Gastroesophageal sphincter (tissue), 4 donors: ENCODE measurements around the gene PATJ. TPM values are rescaled to one million over a fixed set of nuclear protein-coding genes. Genes with fewer than 3 reads are reported as not detected.

Source experiments
- ATAC-seq: fragments of 150-250 bp; one replicate; pipeline ENCODE4 v1.9.1; 2016; ENCODE audit warnings: mild to moderate bottlenecking, moderate library complexity
- H3K27ac ChIP-seq, 4 donors: fragments of 200-600 bp; sonication (generic) in 3 of 4; 1 replicate in 3 of 4; 2 replicates in 1 of 4; pipeline ENCODE4 v1.5.1; 2016 to 2019
- H3K27me3 ChIP-seq: fragments of 200-600 bp; sonication (generic); one replicate; pipeline ENCODE4 v1.5.1; 2019
- H3K36me3 ChIP-seq, 2 donors: fragments of 200-600 bp; sonication (generic); one replicate each; pipeline ENCODE4 v1.5.1; 2019; ENCODE audit warnings: control low read depth in 1 of 2
- H3K4me1 ChIP-seq, 3 donors: fragments of 200-600 bp; sonication (generic); 1 replicate in 2 of 3; 2 replicates in 1 of 3; pipeline ENCODE4 v1.5.1; 2016 to 2019; ENCODE audit warnings: control low read depth in 2 of 3
- H3K4me3 ChIP-seq, 2 donors: fragments of 200-600 bp; sonication (generic); one replicate each; pipeline ENCODE4 v1.5.1; 2019; ENCODE audit warnings: mild to moderate bottlenecking in 1 of 2, moderate library complexity in 1 of 2
- H3K9me3 ChIP-seq, 3 donors: fragments of 200-600 bp; sonication (generic); one replicate each; pipeline ENCODE4 v1.5.1; 2017 to 2019; ENCODE audit warnings: control low read depth in 2 of 3
- CTCF ChIP-seq, 4 experiments: fragments of 200-600 bp in 2 of 4; fragments of 450-650 bp in 2 of 4; sonication (generic) in 1 of 4; IDR thresholded peaks; one replicate each; pipeline ENCODE4 v1.5.1; 2017 to 2019; ENCODE audit warnings: antibody characterized with exemption in 4 of 4, mild to moderate bottlenecking in 2 of 4, moderate library complexity in 2 of 4
- EP300 ChIP-seq: sonication (generic); formaldehyde crosslinking; IDR thresholded peaks from one replicate; pipeline ENCODE4 v1.6.1; 2017; ENCODE audit warnings: antibody characterized with exemption, mild to moderate bottlenecking
- POLR2A ChIP-seq, 2 donors: fragments of 450-650 bp; IDR thresholded peaks; one replicate each; pipeline ENCODE4 v1.6.1; 2017; ENCODE audit warnings: antibody characterized with exemption in 2 of 2, mild to moderate bottlenecking in 2 of 2, moderate library complexity in 1 of 2
- POLR2AphosphoS5 ChIP-seq: sonication (generic); formaldehyde crosslinking; IDR thresholded peaks from one replicate; pipeline ENCODE4 v1.6.1; 2017; ENCODE audit warnings: antibody characterized with exemption
- WGBS, 2 donors: methylation state at CpG; one replicate each; pipeline ENCODE4 v1.1.5; 2018; ENCODE audit warnings: low coverage in 1 of 2; 5-methylcytosine and 5-hydroxymethylcytosine counted together
- total RNA-seq, 4 donors: library from RNA; depleted of rRNA; stranded (reverse); fragments of >200 nt; gene quantifications; one replicate each; pipeline ENCODE4 v1.1.0, GENCODE V29; 2016

Gene PATJ
- total RNA-seq, 4 donors from 2014 or later, result 34.8 to 59.0 (median 37.1) TPM

DNA sequence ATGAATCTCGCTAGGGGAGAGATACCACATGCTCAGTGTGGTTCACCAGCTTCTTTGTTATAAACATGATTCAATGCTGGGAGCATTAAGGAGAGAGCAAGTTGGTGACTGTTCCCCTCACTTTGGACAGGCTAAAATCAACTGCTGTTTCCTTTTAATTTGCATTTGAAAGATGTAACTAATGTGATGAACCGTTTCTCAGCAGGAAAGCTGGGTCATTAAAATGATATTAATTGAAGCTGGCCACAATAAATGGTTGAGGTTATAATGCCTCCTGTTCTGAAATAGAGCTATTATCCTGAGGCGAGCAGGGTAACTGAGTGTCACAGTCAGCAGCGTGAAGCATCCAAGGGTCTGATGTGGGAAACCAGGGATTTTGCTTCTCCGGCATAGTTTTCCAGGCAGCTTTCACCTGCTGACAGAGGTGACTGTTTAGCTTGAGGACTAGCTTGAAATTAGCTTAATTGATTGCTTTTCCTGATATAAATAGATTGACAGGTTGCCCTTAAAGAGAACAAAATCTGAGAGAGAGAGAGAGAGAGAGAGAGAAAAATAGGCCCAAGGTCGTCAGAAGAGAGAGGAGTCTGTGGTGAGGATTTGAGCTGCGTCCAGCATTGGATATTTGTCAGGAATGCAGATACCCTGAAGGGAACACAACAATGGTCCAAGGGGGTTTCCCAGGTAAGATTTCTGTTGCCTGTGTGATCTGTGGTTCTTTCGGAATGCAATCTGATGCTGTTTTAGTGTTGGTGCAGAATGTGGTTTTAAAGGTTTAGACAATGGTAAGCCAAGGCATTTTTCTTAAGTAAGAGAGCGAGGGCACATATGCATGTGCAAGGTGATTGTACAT, 209.7 kb downstream of the PATJ start:
- H3K36me3 ChIP-seq, result no peaks in the 10 kb centered on the region
- H3K4me1 ChIP-seq, result peaks cover 0 to 23% (median 5%) of the 10 kb centered on the region in 3 donors
- H3K4me3 ChIP-seq, result no peak overlapping the region
- no peak for ATAC-seq
- no peak for TF ChIP-seq EP300
- no peak for TF ChIP-seq POLR2AphosphoS5
- TF ChIP-seq CTCF (IDR thresholded peaks at IDR 0.05), result no peak
- TF ChIP-seq POLR2A (IDR thresholded peaks at IDR 0.05), result no peak
- 35 to 57% methylated on average over 8 to 9 of the region's 9 CpGs for WGBS, 2 donors
- peak overlapping the region in 2 of 4 donors; percentile 25 to 33 for H3K27ac ChIP-seq
- H3K27me3 ChIP-seq, result no peaks in the 10 kb centered on the region
- no peaks in the 10 kb centered on the region for H3K9me3 ChIP-seq

DNA sequence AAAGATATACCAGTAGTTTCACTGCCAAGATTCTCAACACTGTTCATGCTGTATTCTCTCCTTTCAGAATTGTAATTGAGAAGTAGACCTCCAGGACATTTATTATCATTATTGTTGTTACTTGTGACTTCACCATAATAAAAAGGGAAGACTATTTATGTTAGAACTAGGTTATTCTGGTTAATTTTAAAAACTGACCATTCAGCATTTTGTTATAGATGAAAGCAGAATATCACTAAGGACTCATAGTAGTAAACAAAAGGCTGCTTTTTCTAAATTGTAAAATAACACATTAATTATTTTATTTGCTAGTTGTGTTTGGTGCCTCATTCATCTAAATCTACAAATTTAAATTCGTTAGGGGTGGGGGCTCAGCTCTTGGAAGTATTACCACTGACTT, 210.4 kb downstream of the PATJ start:
- H3K4me1 ChIP-seq, result peaks cover 0 to 23% (median 5%) of the 10 kb centered on the region in 3 donors
- no peaks in the 10 kb centered on the region for H3K36me3 ChIP-seq
- no peak for TF ChIP-seq EP300
- TF ChIP-seq POLR2AphosphoS5, result no peak
- TF ChIP-seq POLR2A (IDR thresholded peaks at IDR 0.05), result no peak
- no peak for TF ChIP-seq CTCF (IDR thresholded peaks at IDR 0.05)
- H3K27ac ChIP-seq, result no peak overlapping the region
- no peak for ATAC-seq
- 59 to 67% methylated on average over 1 of the region's 1 CpG for WGBS, 2 donors
- no peak overlapping the region for H3K4me3 ChIP-seq
- H3K9me3 ChIP-seq, result no peaks in the 10 kb centered on the region
- H3K27me3 ChIP-seq, result no peaks in the 10 kb centered on the region

GRCh38 chr1:61953076-61953789, 211.0 kb downstream of the PATJ start:
- H3K27ac ChIP-seq, result no peak overlapping the region
- no peak for TF ChIP-seq CTCF (IDR thresholded peaks at IDR 0.05)
- H3K9me3 ChIP-seq, result no peaks in the 10 kb centered on the region
- no peaks in the 10 kb centered on the region for H3K27me3 ChIP-seq
- no peaks in the 10 kb centered on the region for H3K36me3 ChIP-seq
- no peak for ATAC-seq
- peaks cover 0 to 23% (median 5%) of the 10 kb centered on the region in 3 donors for H3K4me1 ChIP-seq
- no peak overlapping the region for H3K4me3 ChIP-seq
- WGBS, 2 donors, result 93 to 100% methylated on average over 1 to 2 of the region's 2 CpGs

DNA sequence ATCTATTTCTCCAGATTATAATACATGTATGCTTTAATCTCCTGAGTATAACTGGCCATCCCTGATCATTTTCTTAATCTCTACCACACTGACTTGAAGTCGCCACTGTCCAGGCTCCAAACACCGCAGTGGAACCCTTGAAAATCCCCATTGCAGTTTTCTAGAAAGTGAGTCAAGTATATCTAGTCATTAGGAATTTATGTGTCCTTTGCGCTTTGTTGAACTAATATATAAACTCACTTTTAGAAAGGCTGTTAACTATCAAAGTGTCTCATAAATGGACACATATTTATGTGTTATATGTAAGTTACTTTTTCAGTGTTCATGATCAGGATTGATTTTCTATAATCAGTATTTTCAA, 211.5 kb downstream of the PATJ start:
- H3K27ac ChIP-seq, result no peak overlapping the region
- ATAC-seq, result no peak
- no peak overlapping the region for H3K4me3 ChIP-seq
- no peaks in the 10 kb centered on the region for H3K27me3 ChIP-seq
- H3K36me3 ChIP-seq, result no peaks in the 10 kb centered on the region
- TF ChIP-seq POLR2A (IDR thresholded peaks at IDR 0.05), result no peak
- no peak for TF ChIP-seq POLR2AphosphoS5
- TF ChIP-seq CTCF (IDR thresholded peaks at IDR 0.05), result no peak
- no peak for TF ChIP-seq EP300
- 92 to 100% methylated on average over 2 to 3 of the region's 3 CpGs for WGBS, 2 donors
- peaks cover 0 to 23% (median 5%) of the 10 kb centered on the region in 3 donors for H3K4me1 ChIP-seq
- H3K9me3 ChIP-seq, result no peaks in the 10 kb centered on the region

GRCh38 chr1:61955261-61955660, 213.0 kb downstream of the PATJ start:
- Histone ChIP-seq H3K36me3 (no peaks in the 10 kb centered on the region), H3K27ac (no peak overlapping the region), H3K4me3 (no peak overlapping the region), H3K4me1 (peaks cover 0 to 23% (median 5%) of the 10 kb centered on the region in 3 donors), H3K9me3 (no peaks in the 10 kb centered on the region), H3K27me3 (no peaks in the 10 kb centered on the region)
- WGBS, 2 donors, result 83 to 87% methylated on average over 1 of the region's 1 CpG
- no peak for ATAC-seq
- TF ChIP-seq EP300 (no peak), POLR2A (IDR thresholded peaks at IDR 0.05) (no peak)
